ENCODE measurements around the gene MYBPC2.
"Not testable (repeated sequence)": the region's sequence is repeated elsewhere in the genome, so short reads cannot be mapped to it uniquely, and the experiment has no call there.

Gene MYBPC2

GRCh38 chr19:50461066-50461875 lies 28.6 kb downstream of the MYBPC2 start:
- peak; percentile 29 for DNase-seq

GRCh38 chr19:50462970-50463369 lies 30.3 kb downstream of the MYBPC2 start:
- no peak for DNase-seq

- DNase-seq, result no peak
Observed at GRCh38 chr19:50464348-50464747, 31.7 kb downstream of the MYBPC2 start.

- no peak for DNase-seq
Observed at GRCh38 chr19:50465000-50465399, 32.3 kb downstream of the MYBPC2 start.

- no peak for DNase-seq
Observed at GRCh38 chr19:50465986-50466705, 33.5 kb downstream of the MYBPC2 start.

GRCh38 chr19:50466706-50467039 lies 34.0 kb downstream of the MYBPC2 start:
- no peak for DNase-seq

- DNase-seq, result no peak
Observed at GRCh38 chr19:50467566-50467965, 34.9 kb downstream of the MYBPC2 start.

- DNase-seq, result no peak
Observed at GRCh38 chr19:50468818-50469217, 36.1 kb downstream of the MYBPC2 start.

GRCh38 chr19:50473336-50473735 lies 40.6 kb downstream of the MYBPC2 start:
- not testable (repeated sequence) for DNase-seq

- no peak for DNase-seq
Observed at GRCh38 chr19:50475101-50475568, 42.4 kb downstream of the MYBPC2 start.

- DNase-seq, result no peak
Observed at GRCh38 chr19:50475736-50476223, 43.1 kb downstream of the MYBPC2 start.

GRCh38 chr19:50476224-50476906 lies 43.7 kb downstream of the MYBPC2 start, which contains the start of the genes EMC10 and GARIN5A:
Gene EMC10 (plus strand): TSS chr19:50476507. CDS start chr19:50476545, 38 bp downstream.
Gene GARIN5A (minus strand): TSS chr19:50476848. CDS start chr19:50476388, 460 bp downstream.
- DNase-seq, result peak; percentile 89

GRCh38 chr19:50476907-50477238 lies 44.2 kb downstream of the MYBPC2 start:
- DNase-seq, result no peak

- DNase-seq, result no peak
Observed at GRCh38 chr19:50477751-50478515, 45.2 kb downstream of the MYBPC2 start.

GRCh38 chr19:50478901-50479715 lies 46.4 kb downstream of the MYBPC2 start:
- DNase-seq, result no peak

GRCh38 chr19:50479761-50480251 lies 47.1 kb downstream of the MYBPC2 start:
- no peak for DNase-seq

- DNase-seq, result no peak
Observed at GRCh38 chr19:50480281-50481111, 47.8 kb downstream of the MYBPC2 start.

- no peak for DNase-seq
Observed at GRCh38 chr19:50481351-50482149, 48.9 kb downstream of the MYBPC2 start.

GRCh38 chr19:50482271-50482855 lies 49.7 kb downstream of the MYBPC2 start:
- no peak for DNase-seq
